ENCODE measurements around the gene SPACA5.
"Not testable (repeated sequence)": the region's sequence is repeated elsewhere in the genome, so short reads cannot be mapped to it uniquely, and the experiment has no call there.

Gene SPACA5

GRCh38 chrX:48006688-48007087, at the start of gene SPACA5:
Gene SPACA5 (plus strand): TSS chrX:48006988. CDS start chrX:48007803, 815 bp downstream.
- DNase-seq (ENCODE audit: low read depth); H3K4me3 ChIP-seq (ENCODE audit: low read length): not testable (repeated sequence)

- not testable (repeated sequence) for DNase-seq (ENCODE audit: low read depth); H3K4me3 ChIP-seq (ENCODE audit: low read length)
Observed at GRCh38 chrX:47958206-47958605, 48.6 kb upstream of the SPACA5 start.

- TF ChIP-seq CTCF (conservative IDR thresholded peaks at IDR 0.05; ENCODE audit: low read length) = peak; percentile 23; the same call in 1 of the 2 replicates
- DNase-seq (ENCODE audit: low read depth) = no peak
- no peak overlapping the region for H3K4me3 ChIP-seq (ENCODE audit: low read length)
Observed at GRCh38 chrX:47958761-47959342, 47.9 kb upstream of the SPACA5 start.

GRCh38 chrX:47960406-47960805, 46.4 kb upstream of the SPACA5 start:
- TF ChIP-seq CTCF (conservative IDR thresholded peaks at IDR 0.05; ENCODE audit: low read length) = no peak
- H3K4me3 ChIP-seq (ENCODE audit: low read length) = no peak overlapping the region
- DNase-seq (ENCODE audit: low read depth) = no peak

- not testable (repeated sequence) for DNase-seq (ENCODE audit: low read depth); H3K4me3 ChIP-seq (ENCODE audit: low read length)
Observed at GRCh38 chrX:47961830-47962229, 45.0 kb upstream of the SPACA5 start.

- not testable (repeated sequence) for H3K4me3 ChIP-seq (ENCODE audit: low read length); DNase-seq (ENCODE audit: low read depth)
Observed at GRCh38 chrX:47965526-47965925, 41.3 kb upstream of the SPACA5 start.

- H3K4me3 ChIP-seq (ENCODE audit: low read length) = no peak overlapping the region
- no peak for TF ChIP-seq CTCF (conservative IDR thresholded peaks at IDR 0.05; ENCODE audit: low read length)
- no peak for DNase-seq (ENCODE audit: low read depth)
Observed at GRCh38 chrX:47973235-47973634, 33.6 kb upstream of the SPACA5 start.

- no peak for TF ChIP-seq CTCF (conservative IDR thresholded peaks at IDR 0.05; ENCODE audit: low read length)
- no peak for DNase-seq (ENCODE audit: low read depth)
- H3K4me3 ChIP-seq (ENCODE audit: low read length) = no peak overlapping the region
Observed at GRCh38 chrX:47976254-47977151, 30.3 kb upstream of the SPACA5 start.

GRCh38 chrX:47991263-47992094, 15.3 kb upstream of the SPACA5 start:
- TF ChIP-seq CTCF (conservative IDR thresholded peaks at IDR 0.05; ENCODE audit: low read length) = no peak

More at GRCh38 chrX:47991263-47992094, 15.3 kb upstream of the SPACA5 start:
- peak; percentile 66 for DNase-seq (ENCODE audit: low read depth)
- H3K4me3 ChIP-seq (ENCODE audit: low read length) = no peak overlapping the region

Data from AG10803 (cell line).